Natural killer cell treated with Interleukin-12 subunit alpha and Interleukin-12 subunit beta and Interleukin-15 and Interleukin-18, amount 100 ng/mL, for 72 hours (primary cell): ENCODE data around the gene CEMP1. TPM values are rescaled to one million over a fixed set of nuclear protein-coding genes. Genes with fewer than 3 reads are reported as not detected.

ENCODE experiments used
- ATAC-seq, 2 donors: fragments of 150-1000 bp; cut with Tn5 transposase in 1 of 2; sonication (Bioruptor Pico), chemical (Tn5 transposase) in 1 of 2; 2 replicates each; pipeline ENCODE4 v1.10.0; 2021
- DNase-seq: peaks from one replicate; pipeline ENCODE4 v3.0.0; 2022; ENCODE audit warnings: low spot score
- H3K27ac Mint-ChIP-seq, 2 donors: 1 replicate in 1 of 2; 2 replicates in 1 of 2; pipeline ENCODE4 v1.8.0; 2022; ENCODE audit warnings: mixed read lengths in 2 of 2, mild to moderate bottlenecking in 1 of 2, moderate library complexity in 1 of 2
- H3K27me3 Mint-ChIP-seq, 2 donors: 1 replicate in 1 of 2; 2 replicates in 1 of 2; pipeline ENCODE4 v1.8.0; 2022; ENCODE audit warnings: mixed read lengths in 2 of 2
- H3K36me3 Mint-ChIP-seq: one replicate; pipeline ENCODE4 v1.8.0; 2022; ENCODE audit warnings: mixed read lengths
- H3K4me1 Mint-ChIP-seq, 2 donors: 1 replicate in 1 of 2; 2 replicates in 1 of 2; pipeline ENCODE4 v1.8.0; 2022; ENCODE audit warnings: low read depth in 2 of 2, mixed read lengths in 2 of 2, mild to moderate bottlenecking in 1 of 2
- H3K4me3 Mint-ChIP-seq: one replicate; pipeline ENCODE4 v1.8.0; 2022; ENCODE audit warnings: mixed read lengths
- H3K9me3 Mint-ChIP-seq: 2 replicates; pipeline ENCODE4 v1.8.0; 2022; ENCODE audit warnings: mixed read lengths
- total RNA-seq, 2 donors: library from RNA; stranded (reverse); gene quantifications; one replicate each; pipeline ENCODE4 v1.2.3, GENCODE V29; 2022

Gene CEMP1
- total RNA-seq, 2 donors from 2014 or later = not detected

DNA sequence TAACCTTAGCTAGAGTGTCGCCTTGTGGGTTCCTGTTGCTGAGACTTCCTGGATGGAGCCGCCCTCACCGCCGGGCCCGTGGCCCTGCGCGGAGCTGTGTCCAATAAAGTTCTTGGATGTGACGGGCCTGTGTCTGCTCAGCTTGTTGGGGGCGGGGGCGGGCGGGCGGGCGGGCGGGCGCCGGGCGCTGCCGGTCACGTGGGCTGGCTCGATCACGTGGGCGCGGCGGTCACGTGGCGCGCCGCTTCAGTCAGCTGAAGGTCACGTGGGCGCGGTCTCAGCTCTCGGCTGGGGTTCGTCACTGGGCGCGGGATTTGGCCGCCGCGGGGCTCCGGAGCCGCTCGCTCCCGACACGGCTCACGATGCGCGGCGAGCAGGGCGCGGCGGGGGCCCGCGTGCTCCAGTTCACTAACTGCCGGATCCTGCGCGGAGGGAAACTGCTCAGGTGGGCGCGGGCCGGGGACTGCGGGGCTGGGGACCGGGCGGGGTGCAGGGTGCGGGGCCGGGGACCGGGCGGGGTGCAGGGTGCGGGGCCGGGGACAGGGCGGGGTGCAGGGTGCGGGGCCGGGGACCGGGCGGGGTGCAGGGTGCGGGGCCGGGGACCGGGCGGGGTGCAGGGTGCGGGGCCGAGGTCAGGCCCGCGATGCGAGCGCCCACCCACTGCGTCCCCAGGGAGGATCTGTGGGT, 11.0 kb downstream of the CEMP1 start, which contains the start of gene AMDHD2:
Gene AMDHD2, plus strand, starts transcription at position 275 of the 687 bp plus-strand sequence. Its CDS starts 88 bp downstream, at position 363.
- Mint-ChIP-seq H3K27ac (peak within 1 kb of the TSS; percentile 73 to 81), H3K27me3 (no peaks in the 10 kb centered on the region), H3K9me3 (no peaks in the 10 kb centered on the region), H3K4me1 (peaks cover 42 to 52% of the 10 kb centered on the region in 2 donors), H3K36me3 (no peaks in the 10 kb centered on the region), H3K4me3 (peak within 1 kb of the TSS; percentile 79)
- DNase-seq (peak; percentile 90), ATAC-seq (peak; percentile 86)

DNA sequence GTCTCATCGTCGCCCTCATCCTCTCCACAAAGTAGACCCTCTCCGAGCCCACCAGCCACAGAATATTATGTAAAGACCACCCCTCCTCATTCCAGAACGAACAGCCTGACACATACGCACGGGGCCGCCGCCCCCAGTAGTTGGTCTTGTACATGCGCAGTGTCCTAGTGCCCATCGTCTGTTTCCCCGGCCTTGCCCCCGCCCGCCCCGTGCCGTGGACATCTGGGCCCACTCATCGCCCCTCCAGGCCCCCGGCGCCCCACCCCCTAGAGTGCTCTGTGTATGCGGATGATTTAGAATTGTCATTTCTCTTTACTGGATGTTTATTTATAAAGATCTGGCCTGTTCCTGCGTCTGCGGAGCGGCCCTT, 11.5 kb downstream of the CEMP1 start:
- H3K4me3 Mint-ChIP-seq = peak overlapping the region; percentile 79
- H3K27ac Mint-ChIP-seq = peak overlapping the region; percentile 43 to 81
- no peak for DNase-seq
- ATAC-seq = peak in 1 of 2 donors; percentile 1
- no peaks in the 10 kb centered on the region for H3K27me3 Mint-ChIP-seq
- peaks cover 44 to 52% of the 10 kb centered on the region in 2 donors for H3K4me1 Mint-ChIP-seq
- no peaks in the 10 kb centered on the region for H3K36me3 Mint-ChIP-seq
- no peaks in the 10 kb centered on the region for H3K9me3 Mint-ChIP-seq

DNA sequence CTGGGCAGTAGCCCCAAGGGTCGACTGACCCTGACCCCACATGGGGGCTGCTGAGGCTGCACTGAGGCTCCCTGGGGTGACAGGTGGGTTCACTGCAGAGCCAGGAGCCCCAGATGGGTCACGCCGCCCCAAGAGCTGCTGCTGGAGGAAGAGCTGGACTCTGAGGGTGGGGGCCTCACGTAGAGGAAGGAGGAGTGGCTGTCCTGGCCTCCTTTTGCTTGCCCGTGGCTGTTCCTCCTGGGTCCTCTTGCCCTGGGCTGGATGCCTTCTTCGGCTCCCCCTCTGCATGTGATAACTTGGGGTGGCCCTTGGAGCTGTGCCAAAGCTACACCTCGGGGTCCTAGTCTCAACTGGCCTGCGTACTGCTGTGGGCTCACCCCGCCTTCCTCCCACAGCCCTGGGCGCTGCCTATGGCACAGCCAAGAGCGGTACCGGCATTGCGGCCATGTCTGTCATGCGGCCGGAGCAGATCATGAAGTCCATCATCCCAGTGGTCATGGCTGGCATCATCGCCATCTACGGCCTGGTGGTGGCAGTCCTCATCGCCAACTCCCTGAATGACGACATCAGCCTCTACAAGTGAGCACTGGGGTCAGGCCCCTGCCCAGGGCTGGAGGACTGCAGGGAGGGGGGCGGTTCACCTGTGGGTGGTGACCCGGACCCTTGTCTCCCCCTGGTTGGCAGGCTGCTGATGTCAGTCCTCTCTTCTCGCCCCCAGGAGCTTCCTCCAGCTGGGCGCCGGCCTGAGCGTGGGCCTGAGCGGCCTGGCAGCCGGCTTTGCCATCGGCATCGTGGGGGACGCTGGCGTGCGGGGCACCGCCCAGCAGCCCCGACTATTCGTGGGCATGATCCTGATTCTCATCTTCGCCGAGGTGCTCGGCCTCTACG, 12.1 kb downstream of the CEMP1 start:
- Mint-ChIP-seq H3K4me1 (peaks cover 44 to 49% of the 10 kb centered on the region in 2 donors), H3K4me3 (peak overlapping the region; percentile 79), H3K27me3 (no peaks in the 10 kb centered on the region), H3K27ac (peak overlapping the region; percentile 43 to 59), H3K36me3 (no peaks in the 10 kb centered on the region), H3K9me3 (no peaks in the 10 kb centered on the region)
- no peak for ATAC-seq
- no peak for DNase-seq

DNA sequence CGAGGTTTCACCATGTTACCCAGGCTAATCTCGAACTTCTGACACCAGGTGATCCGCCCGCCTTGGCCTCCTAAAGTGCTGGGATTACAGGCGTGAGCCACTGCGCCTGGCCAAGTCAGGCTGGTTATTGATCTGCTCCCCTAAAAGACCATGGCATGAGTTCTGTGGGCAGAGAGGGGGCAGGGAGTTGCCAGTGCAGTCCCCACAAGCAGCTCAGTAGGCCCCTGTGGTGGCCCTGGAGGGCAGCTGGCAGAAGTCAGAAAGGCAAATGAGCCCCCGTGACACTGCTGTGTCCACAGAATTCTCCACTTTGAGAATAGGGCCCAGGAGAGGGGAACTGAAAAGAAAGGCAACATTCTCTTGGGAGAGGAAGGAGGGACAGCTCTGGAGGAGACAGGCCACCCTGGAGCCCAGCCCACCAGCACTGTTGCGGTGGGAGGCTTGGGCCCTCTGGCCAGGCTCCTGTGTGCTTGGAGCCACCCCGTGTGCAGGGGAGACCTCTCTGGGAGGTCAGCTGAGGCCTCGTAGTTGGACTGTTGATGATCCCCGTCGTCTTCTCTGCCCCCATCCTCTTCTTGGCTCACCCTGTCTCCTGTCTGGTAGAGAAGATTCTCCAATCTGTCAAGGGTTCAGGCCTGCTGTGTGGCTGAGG, 13.1 kb downstream of the CEMP1 start:
- DNase-seq (no peak), ATAC-seq (no peak)
- H3K4me3 Mint-ChIP-seq = no peak overlapping the region
- peak overlapping the region in 1 of 2 donors; percentile 85 for H3K27ac Mint-ChIP-seq
- no peaks in the 10 kb centered on the region for H3K36me3 Mint-ChIP-seq
- H3K9me3 Mint-ChIP-seq = no peaks in the 10 kb centered on the region
- H3K4me1 Mint-ChIP-seq = peaks cover 47% of the 10 kb centered on the region in 2 donors
- no peaks in the 10 kb centered on the region for H3K27me3 Mint-ChIP-seq

DNA sequence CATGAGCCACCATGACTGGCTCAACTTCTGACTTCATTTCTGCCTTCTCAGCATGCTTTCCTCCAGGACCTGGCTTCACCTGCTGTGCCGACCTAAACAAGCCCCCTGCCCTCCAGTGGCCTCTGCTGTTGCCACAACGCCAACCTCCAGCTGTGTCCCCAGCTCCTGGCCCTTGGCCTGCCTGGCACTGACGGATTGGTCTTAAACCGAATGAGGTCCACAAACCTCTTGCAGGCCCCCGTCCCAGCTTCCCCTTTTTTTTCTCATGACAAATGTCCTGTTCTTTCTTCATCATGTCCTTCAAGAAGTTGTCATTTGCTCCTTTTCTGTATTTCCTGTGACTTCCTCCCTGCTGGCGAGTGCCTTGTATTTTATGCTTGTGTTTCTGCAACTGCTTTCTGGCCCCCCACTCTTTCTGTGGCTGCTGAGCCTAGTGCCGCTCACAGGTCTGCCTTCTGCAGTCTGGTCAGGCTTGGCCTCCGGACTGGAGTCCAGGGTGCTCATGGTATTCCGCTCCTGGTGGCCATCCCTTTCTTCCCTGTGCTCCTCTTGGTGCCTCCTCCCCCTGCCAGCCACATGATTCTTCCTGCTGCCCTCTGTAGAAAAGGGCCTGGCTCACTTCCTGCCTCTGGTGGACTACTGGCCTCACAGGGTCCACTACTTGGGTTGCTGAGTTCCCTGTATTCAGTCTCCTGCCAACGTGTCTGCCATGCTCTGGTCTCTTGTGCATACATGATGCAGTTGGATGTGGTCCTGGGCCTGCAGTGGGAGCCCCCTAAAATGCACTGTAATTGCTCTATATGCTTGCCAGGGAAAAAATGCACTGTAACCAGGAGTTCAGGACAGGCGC, 14.6 kb downstream of the CEMP1 start:
- H3K36me3 Mint-ChIP-seq = no peaks in the 10 kb centered on the region
- peaks cover 57 to 60% of the 10 kb centered on the region in 2 donors for H3K4me1 Mint-ChIP-seq
- H3K4me3 Mint-ChIP-seq = peak overlapping the region; percentile 85
- H3K27ac Mint-ChIP-seq = peak overlapping the region; percentile 69 to 85
- ATAC-seq (no peak), DNase-seq (no peak)
- no peaks in the 10 kb centered on the region for H3K9me3 Mint-ChIP-seq
- H3K27me3 Mint-ChIP-seq = no peaks in the 10 kb centered on the region

- Mint-ChIP-seq H3K36me3 (no peaks in the 10 kb centered on the region), H3K4me1 (peaks cover 51 to 53% of the 10 kb centered on the region in 2 donors), H3K27ac (peak overlapping the region; percentile 69 to 85), H3K9me3 (no peaks in the 10 kb centered on the region), H3K4me3 (peak overlapping the region; percentile 85), H3K27me3 (no peaks in the 10 kb centered on the region)
- no peak for ATAC-seq
- DNase-seq = no peak
Measured at GRCh38 chr16:2515180-2515851, 15.9 kb downstream of the CEMP1 start.

GRCh38 chr16:2514333-2515179, 16.7 kb downstream of the CEMP1 start:
- H3K4me1 Mint-ChIP-seq = peaks cover 54 to 56% of the 10 kb centered on the region in 2 donors
- peak overlapping the region; percentile 69 to 85 for H3K27ac Mint-ChIP-seq
- H3K36me3 Mint-ChIP-seq = no peaks in the 10 kb centered on the region

GRCh38 chr16:2513405-2514332, 17.5 kb downstream of the CEMP1 start, which contains the start of gene ATP6V0C:
Gene ATP6V0C (plus strand): TSS chr16:2513952. CDS start chr16:2514104, 152 bp downstream.
- Mint-ChIP-seq H3K36me3 (no peaks in the 10 kb centered on the region), H3K27ac (peak within 1 kb of the TSS; percentile 69 to 85), H3K27me3 (no peaks in the 10 kb centered on the region), H3K9me3 (no peaks in the 10 kb centered on the region), H3K4me1 (peaks cover 48 to 51% of the 10 kb centered on the region in 2 donors), H3K4me3 (peak within 1 kb of the TSS; percentile 85)
- ATAC-seq (peak; percentile 93 to 95), DNase-seq (peak; percentile 94)

More at GRCh38 chr16:2514333-2515179, 16.7 kb downstream of the CEMP1 start:
- no peak for DNase-seq
- ATAC-seq = peak in 1 of 2 donors; percentile 13
- Mint-ChIP-seq H3K27me3 (no peaks in the 10 kb centered on the region), H3K9me3 (no peaks in the 10 kb centered on the region), H3K4me3 (peak overlapping the region; percentile 85)

- H3K27ac Mint-ChIP-seq = peak overlapping the region; percentile 69 to 76
- peaks cover 51 to 52% of the 10 kb centered on the region in 2 donors for H3K4me1 Mint-ChIP-seq
- H3K4me3 Mint-ChIP-seq = peak overlapping the region; percentile 85
- H3K9me3 Mint-ChIP-seq = no peaks in the 10 kb centered on the region
- ATAC-seq (no peak), DNase-seq (no peak)
- no peaks in the 10 kb centered on the region for H3K36me3 Mint-ChIP-seq
- no peaks in the 10 kb centered on the region for H3K27me3 Mint-ChIP-seq
Measured at GRCh38 chr16:2512735-2513404, 18.3 kb downstream of the CEMP1 start.

DNA sequence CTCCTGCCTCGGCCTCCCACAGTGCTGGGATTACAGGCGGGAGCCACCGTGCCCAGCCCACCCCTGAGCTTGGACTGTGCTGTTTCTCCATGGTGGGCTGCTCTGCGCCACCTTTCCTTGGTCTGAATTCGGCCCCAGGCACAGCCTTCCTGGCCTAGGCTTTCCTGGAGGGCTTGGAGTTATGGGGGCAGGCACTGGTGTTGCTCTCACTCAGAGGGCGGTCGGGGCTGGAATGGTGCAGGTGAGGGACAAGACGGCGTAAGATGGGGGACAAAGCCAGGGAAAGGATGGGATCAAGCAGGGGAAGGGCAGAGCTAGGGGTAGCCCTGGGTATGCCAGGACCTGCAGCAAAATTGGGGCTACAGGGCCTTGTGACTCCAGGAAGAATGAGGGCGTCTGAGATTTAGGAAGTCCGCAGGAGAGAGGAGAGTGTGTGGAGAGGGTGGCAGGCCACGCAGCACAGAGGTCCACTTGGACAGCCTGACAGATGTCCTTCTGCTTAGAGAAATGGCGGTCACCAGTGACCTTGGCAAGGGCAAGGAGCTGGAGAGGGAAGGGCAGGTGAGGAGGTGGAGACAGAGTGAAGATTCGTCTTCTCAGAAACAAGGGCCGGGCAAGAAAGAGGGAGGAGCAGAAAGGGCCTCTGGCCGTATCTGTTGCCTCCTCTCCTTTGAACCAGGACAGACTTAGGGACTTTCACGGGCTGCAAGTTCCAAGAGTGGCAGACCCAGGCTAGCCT, 19.0 kb downstream of the CEMP1 start:
- H3K27me3 Mint-ChIP-seq = no peaks in the 10 kb centered on the region
- no peaks in the 10 kb centered on the region for H3K36me3 Mint-ChIP-seq
- peak overlapping the region; percentile 85 for H3K4me3 Mint-ChIP-seq
- H3K27ac Mint-ChIP-seq = peak overlapping the region; percentile 69 to 76
- H3K9me3 Mint-ChIP-seq = no peaks in the 10 kb centered on the region
- H3K4me1 Mint-ChIP-seq = peaks cover 47 to 48% of the 10 kb centered on the region in 2 donors
- DNase-seq (no peak), ATAC-seq (no peak)
